ENCODE results near the gene APOBEC3F.
"Not testable (repeated sequence)": the region's sequence is repeated elsewhere in the genome, so short reads cannot be mapped to it uniquely, and the experiment has no call there.

APOBEC3F gene

GRCh38 chr22:39076155-39077025, 35.7 kb downstream of the APOBEC3F start:
- DNase-seq = not testable (repeated sequence)

GRCh38 chr22:39077026-39077840, 36.6 kb downstream of the APOBEC3F start, which contains the start of gene APOBEC3G:
APOBEC3G (plus strand) TSS chr22:39077275; CDS start chr22:39077362, 87 bp downstream.
- DNase-seq = not testable (repeated sequence)

- DNase-seq = not testable (repeated sequence)
These were observed 37.2 kb downstream of the APOBEC3F start for GRCh38 chr22:39077912-39078311.

- DNase-seq = no peak
These were observed 37.7 kb downstream of the APOBEC3F start for GRCh38 chr22:39078329-39078728.

- DNase-seq = not testable (repeated sequence)
These were observed 38.5 kb downstream of the APOBEC3F start for GRCh38 chr22:39079054-39079637.

GRCh38 chr22:39080052-39080762, 39.5 kb downstream of the APOBEC3F start:
- no peak for DNase-seq

GRCh38 chr22:39081016-39081415, 40.4 kb downstream of the APOBEC3F start:
- no peak for DNase-seq

- no peak for DNase-seq
These were observed 40.9 kb downstream of the APOBEC3F start for GRCh38 chr22:39081598-39081997.

GRCh38 chr22:39083212-39084165, 42.8 kb downstream of the APOBEC3F start:
- no peak for DNase-seq

- no peak for DNase-seq
These were observed 44.0 kb downstream of the APOBEC3F start for GRCh38 chr22:39084666-39085065.

GRCh38 chr22:39087098-39087497, 46.4 kb downstream of the APOBEC3F start:
- DNase-seq = no peak

GRCh38 chr22:39087881-39088684, 47.4 kb downstream of the APOBEC3F start:
- no peak for DNase-seq

- DNase-seq = no peak
These were observed 48.0 kb downstream of the APOBEC3F start for GRCh38 chr22:39088685-39089032.

GRCh38 chr22:39089928-39090327, 49.3 kb downstream of the APOBEC3F start:
- DNase-seq = no peak

- no peak for DNase-seq
These were observed 49.9 kb downstream of the APOBEC3F start for GRCh38 chr22:39090426-39091064.

GRCh38 chr22:39091126-39092081, 50.7 kb downstream of the APOBEC3F start:
- DNase-seq = no peak

- DNase-seq = no peak
These were observed 51.6 kb downstream of the APOBEC3F start for GRCh38 chr22:39092111-39092862.
